Measurements from ENCODE around the gene BBS9.

DNA sequence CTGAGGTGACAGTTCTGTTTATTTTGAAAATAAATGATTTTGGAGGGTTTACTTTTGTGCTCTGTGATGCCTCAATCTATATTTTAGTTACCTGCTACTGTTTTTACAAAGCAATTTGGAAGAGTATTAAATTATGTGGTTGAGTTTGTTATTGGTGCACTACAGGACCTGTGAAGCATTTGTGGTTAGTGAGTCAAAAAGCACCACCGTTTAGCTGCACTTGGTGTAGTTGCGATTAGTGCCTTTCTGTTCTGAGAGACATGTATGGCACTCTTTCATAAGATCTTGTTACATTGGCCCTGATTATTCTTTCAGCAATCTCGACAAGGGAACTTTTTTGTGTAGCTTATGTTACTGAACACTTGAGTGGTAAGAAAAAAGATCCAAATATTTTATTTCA is 132.2 kb downstream of the BBS9 start:
- TF ChIP-seq, protein P1, sequence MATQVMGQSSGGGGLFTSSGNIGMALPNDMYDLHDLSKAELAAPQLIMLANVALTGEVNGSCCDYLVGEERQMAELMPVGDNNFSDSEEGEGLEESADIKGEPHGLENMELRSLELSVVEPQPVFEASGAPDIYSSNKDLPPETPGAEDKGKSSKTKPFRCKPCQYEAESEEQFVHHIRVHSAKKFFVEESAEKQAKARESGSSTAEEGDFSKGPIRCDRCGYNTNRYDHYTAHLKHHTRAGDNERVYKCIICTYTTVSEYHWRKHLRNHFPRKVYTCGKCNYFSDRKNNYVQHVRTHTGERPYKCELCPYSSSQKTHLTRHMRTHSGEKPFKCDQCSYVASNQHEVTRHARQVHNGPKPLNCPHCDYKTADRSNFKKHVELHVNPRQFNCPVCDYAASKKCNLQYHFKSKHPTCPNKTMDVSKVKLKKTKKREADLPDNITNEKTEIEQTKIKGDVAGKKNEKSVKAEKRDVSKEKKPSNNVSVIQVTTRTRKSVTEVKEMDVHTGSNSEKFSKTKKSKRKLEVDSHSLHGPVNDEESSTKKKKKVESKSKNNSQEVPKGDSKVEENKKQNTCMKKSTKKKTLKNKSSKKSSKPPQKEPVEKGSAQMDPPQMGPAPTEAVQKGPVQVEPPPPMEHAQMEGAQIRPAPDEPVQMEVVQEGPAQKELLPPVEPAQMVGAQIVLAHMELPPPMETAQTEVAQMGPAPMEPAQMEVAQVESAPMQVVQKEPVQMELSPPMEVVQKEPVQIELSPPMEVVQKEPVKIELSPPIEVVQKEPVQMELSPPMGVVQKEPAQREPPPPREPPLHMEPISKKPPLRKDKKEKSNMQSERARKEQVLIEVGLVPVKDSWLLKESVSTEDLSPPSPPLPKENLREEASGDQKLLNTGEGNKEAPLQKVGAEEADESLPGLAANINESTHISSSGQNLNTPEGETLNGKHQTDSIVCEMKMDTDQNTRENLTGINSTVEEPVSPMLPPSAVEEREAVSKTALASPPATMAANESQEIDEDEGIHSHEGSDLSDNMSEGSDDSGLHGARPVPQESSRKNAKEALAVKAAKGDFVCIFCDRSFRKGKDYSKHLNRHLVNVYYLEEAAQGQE (IDR thresholded peaks at IDR 0.05; ENCODE audit: insufficient read depth in 1 of 2, low read depth in 2 of 2, low read length in 2 of 2): no peak
- no peak for TF ChIP-seq POLR2AphosphoS5 (IDR thresholded peaks at IDR 0.05; ENCODE audit: low read depth, low read length)
